DOHH2 (cell line): Measurements from ENCODE around the gene HCFC1R1.

ENCODE experiments used
- EZH2phosphoT487 ChIP-seq: fragments of 200-600 bp; sonication (generic); IDR thresholded peaks from 2 replicates; pipeline ENCODE4 v1.6.1; 2017; ENCODE audit warnings: borderline replicate concordance, mild to moderate bottlenecking, antibody characterized with exemption, low read length, moderate library complexity, mixed read lengths
- TF ChIP-seq, protein P1 (sequence below): fragments of 200-600 bp; sonication (generic); IDR thresholded peaks from one replicate; pipeline ENCODE4 v1.5.1; 2014; ENCODE audit warnings: antibody characterized with exemption, mild to moderate bottlenecking, low read depth, low read length; ENCODE audit not compliant: poor library complexity, severe bottlenecking

DNA sequence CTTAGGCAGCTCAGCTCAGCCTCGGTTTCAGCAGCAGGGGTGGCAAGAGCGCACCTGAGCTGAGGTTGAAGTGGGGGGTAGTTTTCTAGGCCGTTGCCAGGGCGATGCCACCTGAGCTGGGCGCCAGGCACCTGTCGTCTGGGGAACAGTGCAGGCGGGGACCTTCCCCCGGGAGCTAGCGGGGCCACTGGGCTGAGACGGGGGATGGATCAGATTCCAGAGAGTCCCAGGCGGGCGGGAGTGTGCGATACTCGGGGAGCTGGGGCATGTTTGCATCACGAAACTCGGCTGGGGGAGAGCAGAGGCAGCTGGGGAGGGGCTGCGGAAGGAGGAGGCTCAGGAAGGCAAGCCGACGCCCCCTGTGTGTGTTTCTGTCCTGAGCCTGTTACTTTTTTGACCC, 11.5 kb downstream of the HCFC1R1 start:
- TF ChIP-seq, protein P1, sequence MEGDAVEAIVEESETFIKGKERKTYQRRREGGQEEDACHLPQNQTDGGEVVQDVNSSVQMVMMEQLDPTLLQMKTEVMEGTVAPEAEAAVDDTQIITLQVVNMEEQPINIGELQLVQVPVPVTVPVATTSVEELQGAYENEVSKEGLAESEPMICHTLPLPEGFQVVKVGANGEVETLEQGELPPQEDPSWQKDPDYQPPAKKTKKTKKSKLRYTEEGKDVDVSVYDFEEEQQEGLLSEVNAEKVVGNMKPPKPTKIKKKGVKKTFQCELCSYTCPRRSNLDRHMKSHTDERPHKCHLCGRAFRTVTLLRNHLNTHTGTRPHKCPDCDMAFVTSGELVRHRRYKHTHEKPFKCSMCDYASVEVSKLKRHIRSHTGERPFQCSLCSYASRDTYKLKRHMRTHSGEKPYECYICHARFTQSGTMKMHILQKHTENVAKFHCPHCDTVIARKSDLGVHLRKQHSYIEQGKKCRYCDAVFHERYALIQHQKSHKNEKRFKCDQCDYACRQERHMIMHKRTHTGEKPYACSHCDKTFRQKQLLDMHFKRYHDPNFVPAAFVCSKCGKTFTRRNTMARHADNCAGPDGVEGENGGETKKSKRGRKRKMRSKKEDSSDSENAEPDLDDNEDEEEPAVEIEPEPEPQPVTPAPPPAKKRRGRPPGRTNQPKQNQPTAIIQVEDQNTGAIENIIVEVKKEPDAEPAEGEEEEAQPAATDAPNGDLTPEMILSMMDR: no peak
- no peak for TF ChIP-seq EZH2phosphoT487
